GM10847 (cell line): ENCODE measurements around the gene TRUB2.

Source experiments
- POLR2A ChIP-seq: IDR thresholded peaks from 2 replicates; pipeline ENCODE4 v1.6.1; 2011; ENCODE audit not compliant: insufficient read length; ENCODE audit errors: extremely low read depth

Gene TRUB2

GRCh38 chr9:128288273-128289004, 33.8 kb downstream of the TRUB2 start:
- no peak for TF ChIP-seq POLR2A

GRCh38 chr9:128286440-128286839, 35.8 kb downstream of the TRUB2 start:
- no peak for TF ChIP-seq POLR2A

GRCh38 chr9:128285033-128285784, 37.0 kb downstream of the TRUB2 start:
- no peak for TF ChIP-seq POLR2A

GRCh38 chr9:128282500-128282899, 39.7 kb downstream of the TRUB2 start:
- no peak for TF ChIP-seq POLR2A

- TF ChIP-seq POLR2A = no peak
Measured at GRCh38 chr9:128280084-128280622, 42.1 kb downstream of the TRUB2 start.

- no peak for TF ChIP-seq POLR2A
Measured at GRCh38 chr9:128276574-128277270, 45.5 kb downstream of the TRUB2 start.

GRCh38 chr9:128276008-128276573, 46.2 kb downstream of the TRUB2 start, which contains the start of gene SWI5:
Gene SWI5, plus strand, starts transcription at chr9:128276276.
- TF ChIP-seq POLR2A = peak; percentile 98

GRCh38 chr9:128275198-128276007, 46.8 kb downstream of the TRUB2 start, which contains the start of gene GOLGA2:
Gene GOLGA2, minus strand, starts transcription at chr9:128276007. Its CDS starts 31 bp downstream, at chr9:128275976.
- peak; percentile 8 for TF ChIP-seq POLR2A

GRCh38 chr9:128274245-128274644, 48.0 kb downstream of the TRUB2 start:
- no peak for TF ChIP-seq POLR2A

- no peak for TF ChIP-seq POLR2A
Measured at GRCh38 chr9:128271512-128271911, 50.7 kb downstream of the TRUB2 start.

- TF ChIP-seq POLR2A = no peak
Measured at GRCh38 chr9:128271112-128271511, 51.1 kb downstream of the TRUB2 start.

- no peak for TF ChIP-seq POLR2A
Measured at GRCh38 chr9:128266868-128267590, 55.2 kb downstream of the TRUB2 start.

GRCh38 chr9:128265348-128265847, 56.8 kb downstream of the TRUB2 start:
- TF ChIP-seq POLR2A = no peak
